HUES6 (cell line): ENCODE data around the gene HAUS6.
"Not testable (repeated sequence)": the region's sequence is repeated elsewhere in the genome, so short reads cannot be mapped to it uniquely, and the experiment has no call there.

Source experiments
- H3K27ac ChIP-seq: 2 replicates; pipeline ENCODE4 v1.7.0; 2013; ENCODE audit warnings: low read depth, mild to moderate bottlenecking, low read length, inconsistent platforms
- H3K27me3 ChIP-seq: 2 replicates; pipeline ENCODE4 v1.6.1; 2013; ENCODE audit warnings: low read length; ENCODE audit not compliant: control insufficient read depth, insufficient read depth
- H3K36me3 ChIP-seq: 2 replicates; pipeline ENCODE4 v1.6.1; 2013; ENCODE audit warnings: low read length; ENCODE audit not compliant: control insufficient read depth, insufficient read depth
- H3K4me1 ChIP-seq: 2 replicates; pipeline ENCODE4 v1.6.1; 2013; ENCODE audit warnings: low read length; ENCODE audit not compliant: control insufficient read depth, insufficient read depth
- H3K4me3 ChIP-seq: 2 replicates; pipeline ENCODE4 v1.5.1; 2013; ENCODE audit warnings: low read depth, low read length
- H3K9ac ChIP-seq: one replicate; pipeline ENCODE4 v1.6.1; 2013; ENCODE audit warnings: mild to moderate bottlenecking, low read length
- H3K9me3 ChIP-seq: 2 replicates; pipeline ENCODE4 v1.6.1; 2013; ENCODE audit warnings: low read depth, low read length; ENCODE audit not compliant: control insufficient read depth, insufficient read depth

Gene HAUS6, protein sequence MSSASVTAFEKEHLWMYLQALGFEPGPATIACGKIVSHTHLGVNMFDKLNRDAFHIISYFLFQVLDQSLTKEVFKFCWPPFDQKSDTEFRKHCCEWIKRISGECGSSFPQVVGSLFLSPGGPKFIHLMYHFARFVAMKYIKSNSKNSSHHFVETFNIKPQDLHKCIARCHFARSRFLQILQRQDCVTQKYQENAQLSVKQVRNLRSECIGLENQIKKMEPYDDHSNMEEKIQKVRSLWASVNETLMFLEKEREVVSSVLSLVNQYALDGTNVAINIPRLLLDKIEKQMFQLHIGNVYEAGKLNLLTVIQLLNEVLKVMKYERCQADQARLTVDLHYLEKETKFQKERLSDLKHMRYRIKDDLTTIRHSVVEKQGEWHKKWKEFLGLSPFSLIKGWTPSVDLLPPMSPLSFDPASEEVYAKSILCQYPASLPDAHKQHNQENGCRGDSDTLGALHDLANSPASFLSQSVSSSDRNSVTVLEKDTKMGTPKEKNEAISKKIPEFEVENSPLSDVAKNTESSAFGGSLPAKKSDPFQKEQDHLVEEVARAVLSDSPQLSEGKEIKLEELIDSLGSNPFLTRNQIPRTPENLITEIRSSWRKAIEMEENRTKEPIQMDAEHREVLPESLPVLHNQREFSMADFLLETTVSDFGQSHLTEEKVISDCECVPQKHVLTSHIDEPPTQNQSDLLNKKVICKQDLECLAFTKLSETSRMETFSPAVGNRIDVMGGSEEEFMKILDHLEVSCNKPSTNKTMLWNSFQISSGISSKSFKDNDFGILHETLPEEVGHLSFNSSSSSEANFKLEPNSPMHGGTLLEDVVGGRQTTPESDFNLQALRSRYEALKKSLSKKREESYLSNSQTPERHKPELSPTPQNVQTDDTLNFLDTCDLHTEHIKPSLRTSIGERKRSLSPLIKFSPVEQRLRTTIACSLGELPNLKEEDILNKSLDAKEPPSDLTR

DNA sequence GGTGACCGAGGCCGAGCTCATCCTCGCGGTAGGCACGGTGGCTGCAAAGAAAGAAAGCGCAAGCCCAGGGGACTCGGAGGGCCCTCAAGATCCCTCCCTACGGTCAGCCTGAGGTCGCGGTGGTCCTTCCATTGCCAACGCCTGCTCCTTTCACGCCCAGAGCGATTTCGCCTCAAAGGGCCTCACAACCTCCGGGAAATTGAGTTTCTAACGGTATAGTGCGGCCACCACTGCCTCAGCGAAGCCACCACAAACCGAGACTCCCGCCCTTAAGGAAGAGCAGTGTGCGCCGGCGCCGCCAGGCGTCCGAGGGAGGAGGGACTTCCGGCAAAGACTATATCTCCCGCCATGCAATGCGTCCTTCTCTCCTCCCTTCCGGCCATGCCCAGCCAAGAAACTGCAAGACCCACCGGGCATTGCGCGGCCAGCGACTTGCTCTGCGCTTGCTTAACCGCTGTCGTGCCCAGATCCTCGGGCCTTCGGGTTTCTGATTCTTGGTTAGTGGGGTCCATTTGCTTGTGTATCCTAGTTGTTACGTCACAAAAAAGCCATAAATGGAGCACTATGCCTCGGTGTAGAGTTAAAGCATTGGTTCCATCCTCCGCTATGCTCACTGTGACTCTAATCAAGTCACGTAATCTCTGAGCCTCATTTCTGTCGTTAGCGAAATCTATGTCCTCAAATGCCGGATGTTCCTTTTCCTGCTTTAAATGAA, at the start of gene HAUS6:
Gene HAUS6, minus strand, starts transcription at position 274 of the 715 bp plus-strand sequence. Its CDS starts 253 bp downstream, at position 21.
- Histone ChIP-seq H3K4me3 (peak within 1 kb of the TSS; percentile 82), H3K4me1 (peaks cover 7% of the 10 kb centered on the region; the same call in 1 of the 2 replicates), H3K27ac (peak within 1 kb of the TSS; percentile 74; the same call in 1 of the 2 replicates), H3K27me3 (no peaks in the 10 kb centered on the region), H3K36me3 (peaks cover 20% of the 10 kb centered on the region), H3K9me3 (no peaks in the 10 kb centered on the region), H3K9ac (peak within 1 kb of the TSS; percentile 94)

DNA sequence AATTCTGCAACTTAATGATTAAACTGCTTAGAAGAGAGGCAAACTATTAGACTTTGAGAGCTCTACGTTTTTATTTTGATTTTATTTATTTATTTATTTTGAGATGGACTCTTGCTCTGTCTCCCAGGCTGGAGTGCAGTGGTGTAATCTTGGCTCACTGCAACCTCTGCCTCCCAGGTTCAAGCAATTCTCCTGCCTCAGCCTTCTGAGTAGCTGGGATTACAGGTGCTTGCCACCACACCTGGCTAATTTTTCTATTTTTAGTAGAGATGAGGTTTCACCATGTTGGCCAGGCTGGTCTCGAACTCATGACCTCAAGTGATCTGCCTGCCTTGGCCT, 49.4 kb upstream of the HAUS6 start:
- not testable (repeated sequence) for H3K4me3 ChIP-seq, H3K9me3 ChIP-seq, H3K27me3 ChIP-seq, H3K36me3 ChIP-seq, H3K27ac ChIP-seq, H3K4me1 ChIP-seq, H3K9ac ChIP-seq

DNA sequence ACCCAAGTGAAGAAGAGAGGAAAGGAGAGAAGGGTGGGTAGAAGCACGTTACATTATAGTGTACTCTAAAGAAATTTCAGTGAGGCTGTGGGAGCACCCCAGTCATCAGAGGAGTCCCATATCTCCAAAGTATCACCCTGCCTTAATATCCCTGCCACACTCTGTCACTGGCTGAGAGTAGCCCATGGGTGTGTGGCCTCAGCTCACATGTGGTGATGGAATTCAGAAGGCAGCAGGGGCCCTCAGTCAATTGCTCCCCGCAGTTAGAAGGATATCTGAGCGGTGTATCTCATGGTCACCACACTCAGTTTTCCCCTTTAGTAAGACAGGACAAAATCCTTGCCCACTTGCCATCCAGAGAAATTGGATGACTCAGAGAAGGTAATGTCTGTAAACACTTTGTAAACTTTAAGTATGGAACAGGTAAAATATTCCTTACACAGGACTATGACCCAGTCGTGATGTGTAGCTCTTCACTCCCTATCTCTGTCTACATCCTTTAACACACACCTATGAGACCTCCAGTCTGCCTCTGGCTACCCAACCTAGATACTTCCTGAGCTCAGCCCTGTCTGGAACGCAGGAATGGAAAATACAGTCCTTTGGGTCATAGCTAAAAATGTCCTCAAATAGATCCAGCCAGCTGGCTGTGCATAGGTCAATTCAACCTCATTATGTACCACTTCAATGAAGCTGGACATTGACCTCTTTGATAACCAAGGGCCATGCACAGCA, 48.9 kb upstream of the HAUS6 start:
- Histone ChIP-seq H3K4me1 (no peaks in the 10 kb centered on the region; the same call in 1 of the 2 replicates), H3K27me3 (no peaks in the 10 kb centered on the region), H3K27ac (no peak overlapping the region), H3K36me3 (no peaks in the 10 kb centered on the region), H3K9ac (no peak overlapping the region), H3K9me3 (no peaks in the 10 kb centered on the region), H3K4me3 (no peak overlapping the region)

DNA sequence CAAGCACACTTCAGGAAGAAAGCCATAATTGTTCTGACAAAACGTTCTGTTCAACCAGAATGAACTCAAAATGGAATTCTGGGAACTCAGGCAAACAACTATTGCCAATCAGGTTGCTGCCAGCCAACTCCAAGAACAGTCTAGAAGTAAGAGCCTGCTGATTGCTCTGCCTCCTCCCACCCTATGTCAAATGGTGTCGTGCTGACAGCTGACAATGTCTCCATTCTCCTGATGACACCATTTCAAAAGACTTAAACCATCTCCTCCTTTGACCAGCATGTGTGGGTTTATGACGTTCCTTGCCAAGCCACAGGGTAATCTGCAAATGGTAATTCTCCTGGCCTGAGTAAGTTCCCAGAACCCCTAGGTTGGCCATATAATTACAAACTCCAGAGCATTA, 46.5 kb upstream of the HAUS6 start:
- H3K4me3 ChIP-seq, result no peak overlapping the region
- no peaks in the 10 kb centered on the region for H3K9me3 ChIP-seq
- H3K27ac ChIP-seq, result no peak overlapping the region
- no peaks in the 10 kb centered on the region for H3K27me3 ChIP-seq
- no peak overlapping the region for H3K9ac ChIP-seq
- no peaks in the 10 kb centered on the region for H3K36me3 ChIP-seq
- no peaks in the 10 kb centered on the region for H3K4me1 ChIP-seq

DNA sequence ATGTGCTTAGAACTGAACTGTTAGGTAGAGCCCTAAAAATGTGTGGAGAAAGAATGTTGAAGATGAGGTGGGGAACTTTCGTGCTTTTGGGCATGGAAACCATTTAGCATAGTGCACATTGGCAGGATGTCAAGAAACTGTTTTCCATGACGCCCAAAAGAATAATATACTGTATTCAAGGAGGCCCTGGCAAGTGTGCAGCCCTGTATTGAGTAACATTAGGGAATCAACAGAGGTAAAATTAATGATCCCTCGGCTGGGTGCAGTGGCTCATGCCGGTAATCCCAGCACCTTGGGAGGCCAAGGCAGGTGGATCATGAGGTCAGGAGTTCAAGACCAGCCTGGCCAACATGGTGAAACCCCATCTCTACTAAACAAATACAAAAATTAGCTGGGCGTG, 45.5 kb upstream of the HAUS6 start:
- no peaks in the 10 kb centered on the region for H3K9me3 ChIP-seq
- H3K4me1 ChIP-seq, result no peaks in the 10 kb centered on the region

DNA sequence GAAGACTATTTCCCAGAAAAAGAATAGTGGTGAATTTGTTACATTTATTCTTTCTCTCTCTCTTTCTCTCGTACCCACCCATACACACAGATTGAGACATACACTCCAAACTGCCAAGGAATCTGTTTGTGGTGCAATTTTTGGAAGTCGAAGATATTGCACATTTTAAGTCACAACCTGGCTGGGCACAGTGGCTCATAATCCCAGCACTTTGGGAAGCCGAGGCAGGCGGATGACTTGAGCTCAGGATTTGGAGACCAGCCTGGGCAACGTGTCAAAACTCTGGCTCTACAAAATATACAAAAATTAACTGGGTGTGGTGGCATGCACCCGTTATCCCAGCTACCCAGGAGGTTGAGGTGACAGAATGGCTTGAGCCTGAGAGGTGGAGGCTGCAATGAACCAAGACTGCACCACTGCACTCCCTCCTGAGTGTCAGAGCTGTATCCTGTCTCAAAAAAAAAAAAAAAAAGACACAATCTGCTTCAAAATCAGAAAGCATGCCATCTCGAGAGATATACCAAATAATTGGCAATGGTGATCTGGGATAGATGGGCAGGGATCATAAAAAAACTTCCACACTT, 43.8 kb upstream of the HAUS6 start:
- Histone ChIP-seq H3K4me3 (no peak overlapping the region), H3K9me3 (no peaks in the 10 kb centered on the region), H3K4me1 (no peaks in the 10 kb centered on the region), H3K27me3 (no peaks in the 10 kb centered on the region), H3K27ac (no peak overlapping the region), H3K9ac (no peak overlapping the region), H3K36me3 (no peaks in the 10 kb centered on the region)

More for the DNA sequence above, 45.5 kb upstream of the HAUS6 start:
- H3K9ac ChIP-seq, result no peak overlapping the region
- no peak overlapping the region for H3K27ac ChIP-seq
- H3K27me3 ChIP-seq, result no peaks in the 10 kb centered on the region
- H3K36me3 ChIP-seq, result no peaks in the 10 kb centered on the region
- no peak overlapping the region for H3K4me3 ChIP-seq

DNA sequence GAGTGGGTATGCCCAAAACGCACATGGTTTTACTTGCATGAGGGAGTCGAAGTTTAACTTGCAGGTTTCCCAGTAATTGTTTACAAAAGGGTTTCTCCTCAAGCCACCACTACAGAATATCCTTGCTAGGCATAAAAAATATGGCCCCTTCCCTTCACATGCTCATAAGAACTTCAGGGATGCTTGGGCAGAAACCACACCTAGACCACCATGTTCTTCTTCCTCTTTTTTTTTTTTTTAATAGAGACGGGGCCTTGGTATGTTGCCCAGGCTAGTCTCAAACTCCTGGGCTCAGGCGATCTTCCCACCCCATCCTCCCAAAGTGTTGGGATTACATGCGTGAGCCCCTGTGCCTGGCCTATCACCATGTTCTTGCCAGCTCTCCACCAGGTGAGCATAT, 43.2 kb upstream of the HAUS6 start:
- no peaks in the 10 kb centered on the region for H3K9me3 ChIP-seq

DNA sequence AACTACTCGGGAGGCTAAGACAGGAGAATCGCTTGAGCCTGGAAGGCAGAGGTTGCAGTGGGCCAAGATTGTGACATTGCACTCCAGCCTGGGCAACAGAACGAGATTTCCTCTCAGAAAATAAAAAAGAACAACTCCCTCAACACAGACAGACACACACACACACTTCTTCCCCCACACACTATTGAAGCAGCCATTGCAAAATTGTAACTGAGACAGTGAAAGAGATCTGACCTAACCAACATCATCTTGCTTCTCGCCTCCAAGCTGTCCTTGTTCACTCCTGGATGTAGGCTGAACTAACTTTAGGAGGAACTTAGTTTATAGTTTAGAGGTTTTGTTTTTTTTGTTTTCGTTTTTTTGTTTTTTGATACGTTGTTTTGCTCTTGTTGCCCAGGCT, 37.6 kb upstream of the HAUS6 start:
- no peaks in the 10 kb centered on the region for H3K36me3 ChIP-seq
- no peak overlapping the region for H3K4me3 ChIP-seq
- no peak overlapping the region for H3K27ac ChIP-seq
- peaks cover 9% of the 10 kb centered on the region for H3K4me1 ChIP-seq
- no peaks in the 10 kb centered on the region for H3K27me3 ChIP-seq
- H3K9me3 ChIP-seq, result no peaks in the 10 kb centered on the region
- no peak overlapping the region for H3K9ac ChIP-seq

More for the DNA sequence above, 43.2 kb upstream of the HAUS6 start:
- Histone ChIP-seq H3K4me1 (no peaks in the 10 kb centered on the region), H3K4me3 (no peak overlapping the region), H3K27me3 (no peaks in the 10 kb centered on the region), H3K36me3 (no peaks in the 10 kb centered on the region), H3K9ac (no peak overlapping the region), H3K27ac (no peak overlapping the region)

DNA sequence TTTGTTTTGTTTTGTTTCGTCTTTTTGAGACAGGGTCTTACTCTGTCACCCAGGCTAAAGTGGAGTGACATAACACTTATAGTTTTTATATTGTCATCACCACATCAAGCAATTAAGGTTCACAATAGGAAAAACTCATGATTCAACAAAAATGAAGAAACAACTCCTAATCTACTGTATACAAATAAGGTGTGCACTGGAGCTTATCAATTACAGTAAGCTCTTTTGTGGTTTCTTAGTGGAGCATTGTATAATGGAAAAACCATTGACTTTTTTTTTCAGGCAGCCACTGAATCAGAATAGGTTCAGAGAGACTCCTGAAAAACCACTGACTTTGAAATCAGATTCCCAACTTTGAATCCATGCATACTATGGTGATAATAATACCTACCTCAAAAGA, 35.4 kb upstream of the HAUS6 start:
- Histone ChIP-seq H3K4me1 (peaks cover 12% of the 10 kb centered on the region), H3K27ac (no peak overlapping the region), H3K9me3 (no peaks in the 10 kb centered on the region), H3K27me3 (no peaks in the 10 kb centered on the region), H3K9ac (no peak overlapping the region), H3K4me3 (no peak overlapping the region), H3K36me3 (no peaks in the 10 kb centered on the region)

DNA sequence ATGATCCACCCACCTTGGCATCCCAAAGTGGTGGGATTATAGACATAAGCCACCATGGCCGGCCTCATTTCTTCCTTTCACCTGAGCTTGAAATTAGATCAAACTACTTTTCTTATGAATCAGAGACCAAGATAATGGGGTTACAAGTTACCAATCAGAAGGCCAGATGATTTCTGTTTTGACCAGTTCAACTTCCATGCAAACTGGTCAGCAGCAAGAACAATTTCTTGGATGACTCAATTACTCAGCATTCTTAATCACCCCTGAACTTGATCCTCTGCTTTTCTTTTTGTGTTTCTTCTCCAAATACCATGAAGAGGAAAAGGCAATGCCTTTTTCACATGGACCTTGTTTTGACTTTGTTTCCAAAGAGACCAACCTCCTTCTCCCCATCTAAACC, 34.6 kb upstream of the HAUS6 start:
- no peaks in the 10 kb centered on the region for H3K9me3 ChIP-seq
- H3K27ac ChIP-seq, result no peak overlapping the region
- no peak overlapping the region for H3K4me3 ChIP-seq
- no peaks in the 10 kb centered on the region for H3K27me3 ChIP-seq
- no peaks in the 10 kb centered on the region for H3K36me3 ChIP-seq
- peaks cover 12% of the 10 kb centered on the region for H3K4me1 ChIP-seq
- no peak overlapping the region for H3K9ac ChIP-seq
